NCI-H345 treated with DMSO at 0.1 percent for 48 hours (cell line): Measurements from ENCODE around the gene EHD3.
"Not testable (repeated sequence)": the region's sequence is repeated elsewhere in the genome, so short reads cannot be mapped to it uniquely, and the experiment has no call there.

Source experiments
- DNase-seq: peaks from one replicate; lab custom pipeline; 2025; ENCODE audit not compliant: unreplicated experiment; lab: John Stamatoyannopoulos, UW

EHD3 gene

DNA sequence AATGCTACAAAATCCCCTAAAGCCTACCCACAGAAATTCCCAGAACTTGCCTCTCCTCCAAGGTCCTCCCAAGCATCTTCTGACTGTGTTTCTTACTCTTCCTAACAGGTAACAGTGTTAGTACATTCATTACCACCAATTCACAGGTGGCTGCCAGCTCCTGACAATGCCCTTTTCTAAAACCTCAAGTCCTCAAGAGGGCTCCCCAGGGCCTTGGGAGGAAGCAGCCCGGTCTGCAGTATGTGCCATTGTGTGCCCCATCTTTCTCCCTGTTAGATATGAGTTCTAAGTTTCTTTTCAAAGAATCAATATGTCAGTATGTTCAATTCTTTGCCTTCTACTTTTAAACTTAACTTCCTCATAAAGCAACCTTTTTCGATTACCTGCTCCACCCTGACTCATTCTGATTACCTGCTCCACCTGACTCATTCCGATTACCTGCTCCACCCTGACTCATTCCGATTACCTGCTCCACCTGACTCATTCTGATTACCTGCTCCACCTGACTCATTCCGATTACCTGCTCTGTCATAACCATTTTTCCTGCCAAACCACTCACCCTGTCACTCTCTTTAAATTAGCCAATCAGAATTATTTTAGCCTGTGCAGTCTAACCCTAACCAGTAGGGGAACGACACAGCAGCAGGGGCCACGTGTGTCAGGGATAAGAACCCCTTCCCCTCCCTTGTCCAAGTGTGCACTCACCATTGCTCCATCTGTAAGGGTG lies 49.4 kb downstream of the EHD3 start:
- not testable (repeated sequence) for DNase-seq

DNA sequence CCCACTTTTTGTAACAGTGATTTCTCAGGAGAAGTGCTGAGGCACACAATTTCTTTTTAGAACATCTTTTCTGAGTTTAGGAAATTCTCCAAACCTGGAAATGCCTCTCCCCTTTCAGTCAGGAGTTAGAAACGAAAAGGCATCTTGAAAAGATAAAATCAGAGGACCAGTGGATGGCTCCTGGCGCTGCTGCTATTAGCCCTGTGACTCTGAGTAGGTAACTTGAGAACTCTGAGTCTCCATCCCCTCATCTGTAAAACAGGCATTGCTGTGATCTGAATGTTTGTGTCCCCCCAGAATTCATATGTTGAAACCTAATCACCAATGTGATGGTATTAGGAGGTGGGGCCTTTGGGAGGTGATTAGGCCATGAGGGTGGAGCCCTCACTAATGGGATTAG lies 50.2 kb downstream of the EHD3 start:
- DNase-seq = no peak

DNA sequence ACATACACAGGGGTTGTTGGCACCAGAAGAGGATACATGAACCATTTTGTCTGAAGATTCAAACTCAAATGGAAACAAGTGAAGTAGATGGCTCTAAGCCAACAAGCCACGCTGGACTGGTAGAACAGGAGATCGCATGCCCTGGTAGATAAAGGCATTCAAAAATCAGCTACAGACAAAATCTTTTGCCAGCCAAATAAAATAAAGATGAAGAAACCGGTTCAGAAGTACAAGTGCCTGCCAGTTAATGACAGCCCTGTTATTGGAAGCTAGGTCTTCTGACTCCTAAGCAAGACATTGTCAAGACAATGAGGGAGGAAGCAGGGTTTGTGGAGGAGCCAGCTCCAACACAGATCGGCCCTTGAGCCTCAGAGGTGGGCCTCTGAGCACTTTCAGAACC lies 52.3 kb downstream of the EHD3 start:
- DNase-seq = no peak

DNA sequence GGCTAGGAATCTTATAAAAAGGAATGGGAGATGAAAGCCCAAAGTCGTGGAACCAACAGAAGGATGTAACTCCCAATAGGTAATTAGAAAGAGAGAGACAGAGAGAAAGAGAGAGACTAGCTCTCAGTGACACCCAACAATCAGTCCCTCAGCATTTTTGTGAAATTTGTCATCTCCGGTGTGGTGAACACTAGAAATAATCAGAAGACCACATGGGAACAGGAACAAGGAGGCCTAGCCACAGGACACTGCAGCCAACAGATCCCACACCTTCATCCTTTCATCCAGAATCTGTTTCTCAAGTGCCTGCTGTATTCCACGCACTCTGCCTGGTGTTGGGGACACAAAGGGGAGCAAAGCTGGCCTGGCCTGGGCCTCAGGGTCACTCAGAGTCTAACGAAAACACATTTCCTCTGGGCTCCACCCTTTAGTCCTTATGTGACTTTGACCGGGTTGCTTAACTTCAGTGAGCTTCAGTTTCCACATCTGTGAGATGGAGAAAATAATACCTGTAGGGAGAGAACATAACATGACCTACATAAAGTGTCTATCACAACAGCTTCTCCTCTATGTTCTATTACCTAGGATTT lies 53.1 kb downstream of the EHD3 start:
- DNase-seq = no peak

DNA sequence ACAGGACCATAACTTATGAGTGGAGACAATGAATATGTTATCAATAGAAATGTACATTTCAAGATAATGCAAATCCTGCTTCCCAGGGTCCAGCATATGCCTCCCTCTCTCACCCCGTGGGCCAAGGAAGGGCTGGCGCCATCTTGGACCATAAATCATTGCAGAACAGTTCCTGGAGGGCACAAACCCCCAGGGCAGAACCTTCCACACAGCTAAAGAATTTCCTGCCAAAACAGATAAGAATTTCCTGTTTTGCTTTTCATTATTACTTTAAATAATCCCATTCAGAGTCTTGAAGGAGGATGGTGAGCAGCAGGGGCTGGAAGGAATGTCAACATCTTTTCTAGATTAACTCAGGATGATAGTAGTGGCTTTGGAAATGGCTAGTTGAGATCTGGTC lies 53.7 kb downstream of the EHD3 start:
- DNase-seq = no peak

DNA sequence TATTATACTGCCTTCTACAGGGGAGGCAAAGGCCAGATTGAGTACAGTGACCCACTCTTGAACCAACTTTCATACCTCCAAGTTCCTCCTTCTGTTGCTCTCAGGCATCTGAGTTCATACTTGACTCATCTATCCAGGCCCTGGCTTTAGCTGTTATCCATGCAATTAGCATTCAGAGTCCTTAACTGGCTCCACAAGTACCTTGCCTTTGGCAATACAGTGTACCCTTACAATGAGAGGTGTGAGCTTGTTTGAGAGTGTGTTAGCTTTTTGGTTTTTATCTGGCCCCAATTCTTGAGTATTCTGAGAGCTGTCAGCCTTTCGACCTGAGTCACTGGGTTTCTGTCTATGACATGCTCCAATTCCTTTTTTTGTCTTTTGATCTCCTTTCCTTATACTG lies 60.2 kb downstream of the EHD3 start:
- no peak for DNase-seq

DNA sequence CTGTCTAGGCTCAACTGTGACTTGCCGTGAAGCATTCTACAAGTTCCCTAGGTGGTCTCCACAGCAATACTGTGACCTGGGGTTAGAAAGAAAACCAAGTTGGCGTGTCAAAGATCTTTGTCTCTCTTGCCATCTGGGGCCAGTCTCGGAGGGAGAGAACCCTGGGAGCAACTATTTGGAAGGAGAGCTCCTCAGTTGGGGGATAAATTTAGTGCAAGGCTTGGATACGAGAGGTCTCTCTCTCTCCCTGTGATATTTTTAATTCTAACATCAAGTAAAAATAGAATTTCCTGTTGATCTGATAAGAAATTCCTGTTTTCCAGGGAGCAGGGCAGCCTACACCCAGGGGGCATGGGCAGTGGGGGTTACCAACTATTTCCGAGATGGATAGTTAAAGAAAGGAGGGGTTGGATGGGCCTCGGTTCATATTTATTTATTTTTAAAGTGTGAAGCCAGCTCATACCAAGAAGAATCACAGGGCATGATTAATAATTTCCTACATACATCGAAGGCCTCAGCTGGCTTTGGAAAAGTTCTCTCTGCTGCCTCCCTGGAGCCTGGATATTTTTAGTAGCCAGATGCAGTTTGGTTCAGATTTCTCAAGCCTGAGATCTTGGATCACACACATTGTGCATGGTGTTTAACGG lies 62.8 kb downstream of the EHD3 start:
- DNase-seq = no peak

DNA sequence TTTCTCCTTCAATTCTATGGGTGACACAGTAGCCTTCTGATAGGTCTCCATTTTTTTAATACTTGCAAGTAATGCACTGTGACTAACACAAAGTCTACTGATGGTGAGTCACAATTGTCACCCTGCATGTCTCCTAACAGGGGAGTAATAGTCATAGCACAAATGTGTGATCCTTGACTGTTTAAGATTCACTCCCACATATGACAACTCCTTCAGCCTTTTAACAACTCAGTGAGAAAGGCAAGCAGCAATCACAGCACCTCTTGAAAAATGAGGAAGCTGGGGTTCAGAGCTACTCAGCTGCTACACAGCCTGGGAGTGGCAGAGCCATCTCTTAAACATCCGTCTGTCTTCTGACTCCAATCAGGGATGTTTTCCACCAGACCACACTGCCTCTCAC lies 63.8 kb downstream of the EHD3 start:
- no peak for DNase-seq

DNA sequence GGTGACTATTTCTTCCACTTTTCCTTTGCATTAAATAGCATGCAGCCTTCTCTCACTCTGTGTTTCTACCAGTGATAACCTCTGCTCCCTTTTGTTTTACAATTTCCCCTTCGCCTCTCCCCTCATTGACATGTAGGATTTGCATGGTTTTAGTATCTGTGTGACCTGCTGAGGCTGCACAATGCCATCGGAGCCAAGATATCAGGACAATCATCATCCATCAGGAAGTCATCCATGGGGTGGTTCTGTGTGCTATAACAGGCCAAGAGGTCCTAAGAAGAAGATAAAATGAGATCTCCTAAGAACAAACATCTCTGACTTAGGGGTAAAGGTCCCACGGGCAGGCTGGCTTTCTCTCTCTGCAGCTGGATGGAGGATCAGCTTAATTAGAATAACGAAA lies 65.6 kb downstream of the EHD3 start:
- DNase-seq = no peak

DNA sequence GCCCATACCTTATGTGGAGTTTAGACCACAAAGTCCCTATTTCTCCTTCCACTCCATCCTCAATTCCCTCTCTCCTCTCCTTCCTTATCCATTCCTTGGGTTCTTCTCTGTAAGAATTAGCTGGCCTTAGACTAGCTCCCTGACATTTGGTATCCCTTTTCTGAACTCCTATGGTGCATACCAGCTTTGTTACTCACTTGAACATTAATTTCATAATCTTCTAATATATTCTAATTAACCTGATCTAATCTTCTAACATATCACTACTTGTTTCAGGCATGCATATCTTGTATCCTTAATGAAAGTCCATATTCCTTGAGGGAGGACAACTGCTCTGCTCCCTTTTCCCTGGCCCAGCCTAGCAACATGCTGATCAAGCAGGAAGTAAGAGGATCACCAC lies 66.4 kb downstream of the EHD3 start:
- DNase-seq = no peak

DNA sequence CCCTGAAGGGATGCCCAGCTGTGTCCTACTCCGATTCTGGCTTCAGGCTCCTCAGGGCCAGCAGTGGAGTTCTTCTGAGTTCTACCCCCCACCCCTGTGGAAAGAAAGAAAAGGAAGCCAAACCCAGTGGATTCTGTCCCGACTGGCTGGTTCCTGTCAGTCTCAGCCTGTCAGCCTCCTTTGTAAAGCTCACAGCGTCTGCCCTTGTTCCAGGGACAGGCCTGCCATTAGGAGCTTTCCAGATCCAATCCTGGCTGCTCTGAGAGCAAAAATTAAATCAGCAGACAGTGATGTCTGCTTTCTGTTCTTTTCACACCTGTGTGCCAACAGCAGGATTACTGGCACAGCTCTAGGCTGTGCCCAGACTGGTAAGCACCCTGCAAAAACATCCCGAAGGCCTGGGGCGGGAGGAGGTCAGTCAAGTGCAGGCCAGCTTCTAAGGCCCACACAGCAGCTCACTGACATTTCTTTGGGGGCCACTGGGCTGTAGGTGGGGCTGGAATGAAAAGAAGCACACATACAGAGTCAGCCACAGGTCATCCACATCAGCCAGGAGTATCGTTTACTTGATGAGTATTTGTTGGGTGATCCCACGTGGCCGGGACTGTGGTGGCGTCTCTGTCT lies 69.1 kb downstream of the EHD3 start:
- no peak for DNase-seq

DNA sequence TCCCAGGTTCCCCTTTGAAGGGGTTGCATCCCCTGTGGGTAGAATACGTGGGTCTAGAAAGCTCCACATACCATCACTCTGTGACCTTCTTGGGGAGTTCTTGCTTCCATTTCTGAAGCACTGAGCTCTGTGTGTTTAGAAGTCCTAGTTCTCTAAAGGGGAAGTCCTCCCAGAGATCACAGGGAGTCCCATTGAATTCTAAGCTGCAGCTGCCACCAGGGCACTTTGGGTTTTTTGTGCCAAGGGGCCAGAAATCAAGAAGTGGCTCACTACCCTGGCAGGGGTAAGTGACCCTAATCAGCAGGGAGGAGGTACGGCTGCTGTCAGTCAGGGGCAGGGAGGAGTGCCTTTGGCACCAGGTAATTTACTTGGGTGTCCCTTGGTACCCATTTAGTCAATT lies 70.9 kb downstream of the EHD3 start:
- DNase-seq = no peak

DNA sequence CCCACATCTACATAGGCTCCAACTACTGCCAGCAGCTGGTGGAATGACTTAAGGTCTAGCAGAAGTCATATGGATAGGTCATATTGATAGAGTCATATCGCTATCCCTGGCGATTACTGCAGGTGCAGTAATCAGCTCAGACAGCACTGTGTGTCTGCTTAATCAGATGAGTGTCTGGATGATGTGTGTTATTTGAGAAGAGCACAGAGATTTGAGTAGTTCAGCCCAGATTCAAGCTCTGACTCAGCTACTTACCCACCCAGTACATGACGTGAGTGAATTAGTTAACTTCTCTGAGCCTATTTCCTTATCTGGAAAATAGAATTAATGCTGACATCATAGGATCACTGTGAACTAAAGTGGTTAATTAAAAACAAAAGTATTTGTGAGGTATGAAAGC lies 78.9 kb downstream of the EHD3 start:
- DNase-seq = no peak

DNA sequence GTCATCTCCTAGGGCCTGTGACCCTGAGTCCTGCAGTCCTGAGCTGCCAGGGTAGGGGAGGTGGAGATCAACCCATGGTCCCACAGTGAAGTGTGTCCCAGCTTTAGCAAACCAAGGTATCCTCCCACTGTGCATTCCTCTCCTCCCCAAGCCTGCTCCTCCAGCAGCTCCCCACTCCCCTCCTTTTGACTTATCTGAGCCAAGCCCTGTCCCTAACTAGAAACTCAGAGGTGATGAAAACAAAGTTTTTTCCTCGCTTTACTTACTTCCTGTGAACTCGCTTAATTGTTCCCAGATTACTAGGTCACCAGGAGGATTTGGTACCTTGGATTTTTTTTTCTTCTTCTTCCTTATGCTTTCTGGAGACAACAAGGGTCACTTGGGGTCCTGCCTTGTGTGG lies 80.8 kb downstream of the EHD3 start:
- DNase-seq = no peak

DNA sequence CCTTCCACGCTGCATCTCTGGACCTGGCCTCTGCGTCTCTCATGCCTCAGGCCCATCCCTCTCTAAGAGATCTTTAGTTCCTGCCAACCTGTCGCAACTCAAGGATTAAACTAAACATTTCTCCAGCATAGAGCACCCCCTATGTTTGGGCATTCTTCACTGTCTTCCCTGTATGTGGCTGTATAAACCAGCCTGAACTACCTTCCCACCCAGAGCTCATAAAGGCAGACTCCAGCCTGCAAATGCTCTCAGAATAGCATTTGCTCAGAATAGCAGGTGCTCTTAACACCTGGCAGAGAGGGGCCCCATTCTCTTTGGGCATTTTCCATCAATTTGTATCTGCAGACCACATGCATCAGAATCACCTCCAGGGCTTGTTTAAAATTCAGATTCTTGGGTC lies 83.4 kb downstream of the EHD3 start:
- no peak for DNase-seq

DNA sequence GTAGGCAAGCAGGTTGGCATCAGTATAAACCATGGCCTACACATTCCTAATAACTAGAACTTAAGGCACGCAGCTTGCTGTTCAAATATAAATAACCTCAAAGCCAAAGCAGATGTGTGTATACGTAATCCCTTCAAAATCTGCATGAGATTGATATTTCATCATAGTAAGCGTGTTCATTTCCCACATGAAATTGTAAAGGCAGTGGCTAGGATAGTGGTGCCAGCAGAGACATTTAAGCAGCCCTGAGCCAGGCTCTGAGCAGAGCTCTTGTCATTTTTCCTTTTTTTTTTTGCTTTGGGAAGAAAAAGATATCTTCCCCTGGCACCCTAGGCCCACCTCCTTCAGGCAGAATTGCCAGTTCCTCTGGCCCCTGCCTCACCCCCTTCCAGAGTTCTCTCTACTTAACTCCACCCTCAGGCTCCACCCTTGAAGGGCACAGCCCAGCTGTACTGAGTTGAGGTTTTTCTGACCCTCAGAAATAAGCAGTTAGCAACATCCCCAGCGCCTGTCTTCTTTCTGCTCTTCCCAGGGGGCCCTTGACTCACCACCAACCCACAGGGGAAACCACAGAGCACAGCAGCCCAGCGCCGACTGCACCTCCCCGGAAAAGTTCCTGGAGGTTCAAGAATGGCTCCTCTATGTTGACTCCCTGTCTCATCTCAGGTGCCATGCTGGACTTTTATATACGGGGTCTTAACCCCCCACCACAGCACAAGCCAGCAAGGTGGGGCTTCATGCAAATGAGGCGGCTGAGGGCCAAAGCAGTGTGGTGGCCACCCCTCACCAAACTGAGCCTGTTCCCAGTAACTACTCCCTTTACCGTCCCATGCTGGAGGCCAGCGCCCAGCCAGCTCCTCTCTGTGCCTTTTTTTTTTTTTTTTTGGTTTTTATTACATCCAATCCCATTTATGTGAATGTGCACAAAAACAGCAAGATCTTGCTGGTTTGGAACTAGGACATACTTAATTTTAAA lies 84.7 kb downstream of the EHD3 start:
- DNase-seq = no peak
